Gastroesophageal sphincter (tissue), 3 donors: ENCODE measurements around the gene FAM184B.

Experiments
- CTCF ChIP-seq, 4 experiments: fragments of 200-600 bp in 2 of 4; fragments of 450-650 bp in 2 of 4; sonication (generic) in 1 of 4; IDR thresholded peaks; one replicate each; pipeline ENCODE4 v1.5.1; 2017 to 2019; ENCODE audit warnings: antibody characterized with exemption in 4 of 4, mild to moderate bottlenecking in 2 of 4, moderate library complexity in 2 of 4
- EP300 ChIP-seq: sonication (generic); formaldehyde crosslinking; IDR thresholded peaks from one replicate; pipeline ENCODE4 v1.6.1; 2017; ENCODE audit warnings: antibody characterized with exemption, mild to moderate bottlenecking
- POLR2A ChIP-seq, 2 donors: fragments of 450-650 bp; IDR thresholded peaks; one replicate each; pipeline ENCODE4 v1.6.1; 2017; ENCODE audit warnings: antibody characterized with exemption in 2 of 2, mild to moderate bottlenecking in 2 of 2, moderate library complexity in 1 of 2
- POLR2AphosphoS5 ChIP-seq: sonication (generic); formaldehyde crosslinking; IDR thresholded peaks from one replicate; pipeline ENCODE4 v1.6.1; 2017; ENCODE audit warnings: antibody characterized with exemption

- no peak for TF ChIP-seq CTCF (IDR thresholded peaks at IDR 0.05)
- no peak for TF ChIP-seq POLR2A (IDR thresholded peaks at IDR 0.05)
- TF ChIP-seq POLR2AphosphoS5, result no peak
- no peak for TF ChIP-seq EP300
Observed at GRCh38 chr4:17618926-17619325, 162.5 kb downstream of the FAM184B start.
